ENCODE results near the gene TBC1D10B.
A peak's percentile ranks its signal among the peaks of the same experiment; 100 is the strongest.

The TBC1D10B gene

DNA sequence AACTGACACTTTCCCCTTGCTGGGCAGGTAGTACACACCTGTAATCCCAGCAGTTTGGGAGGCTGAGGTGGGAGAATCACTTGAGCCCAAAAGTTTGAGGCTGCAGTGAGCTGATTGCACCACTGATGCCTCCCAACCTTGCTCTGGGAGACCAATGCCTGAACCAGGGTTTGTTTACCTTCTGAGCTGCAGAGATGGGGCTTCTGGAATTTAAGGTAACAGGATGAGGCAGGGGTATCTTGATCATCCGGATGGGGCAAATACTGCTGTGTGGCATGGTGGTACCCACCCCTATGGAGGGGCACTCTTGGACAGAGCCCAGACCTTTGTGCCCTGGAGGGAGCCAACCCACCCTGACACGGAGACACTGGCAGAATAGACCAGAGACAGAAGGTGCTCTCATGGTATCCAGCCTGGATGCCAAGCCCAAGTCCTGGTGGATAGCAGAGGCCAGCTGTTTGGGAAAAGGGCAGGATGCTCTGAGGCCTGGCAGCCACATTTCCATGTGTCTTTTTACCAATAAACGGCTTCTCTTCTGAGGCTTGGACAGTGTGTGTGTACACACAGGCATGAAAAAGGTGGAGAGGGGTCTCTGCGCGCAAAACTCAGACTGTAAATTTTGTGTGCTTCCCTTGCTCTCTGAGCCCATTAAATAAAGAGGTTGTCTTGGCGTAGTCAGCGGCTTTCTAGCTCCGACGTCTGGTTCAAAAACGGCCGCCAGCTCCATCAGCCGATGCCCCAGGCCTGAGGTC, 29.3 kb upstream of the TBC1D10B start:
- TF ChIP-seq, protein P1, sequence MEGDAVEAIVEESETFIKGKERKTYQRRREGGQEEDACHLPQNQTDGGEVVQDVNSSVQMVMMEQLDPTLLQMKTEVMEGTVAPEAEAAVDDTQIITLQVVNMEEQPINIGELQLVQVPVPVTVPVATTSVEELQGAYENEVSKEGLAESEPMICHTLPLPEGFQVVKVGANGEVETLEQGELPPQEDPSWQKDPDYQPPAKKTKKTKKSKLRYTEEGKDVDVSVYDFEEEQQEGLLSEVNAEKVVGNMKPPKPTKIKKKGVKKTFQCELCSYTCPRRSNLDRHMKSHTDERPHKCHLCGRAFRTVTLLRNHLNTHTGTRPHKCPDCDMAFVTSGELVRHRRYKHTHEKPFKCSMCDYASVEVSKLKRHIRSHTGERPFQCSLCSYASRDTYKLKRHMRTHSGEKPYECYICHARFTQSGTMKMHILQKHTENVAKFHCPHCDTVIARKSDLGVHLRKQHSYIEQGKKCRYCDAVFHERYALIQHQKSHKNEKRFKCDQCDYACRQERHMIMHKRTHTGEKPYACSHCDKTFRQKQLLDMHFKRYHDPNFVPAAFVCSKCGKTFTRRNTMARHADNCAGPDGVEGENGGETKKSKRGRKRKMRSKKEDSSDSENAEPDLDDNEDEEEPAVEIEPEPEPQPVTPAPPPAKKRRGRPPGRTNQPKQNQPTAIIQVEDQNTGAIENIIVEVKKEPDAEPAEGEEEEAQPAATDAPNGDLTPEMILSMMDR (IDR thresholded peaks at IDR 0.05) = no peak
- TF ChIP-seq ZFX (IDR thresholded peaks at IDR 0.05; ENCODE audit: borderline replicate concordance) = no peak
- H3K27ac ChIP-seq = peak overlapping the region; percentile 91

DNA sequence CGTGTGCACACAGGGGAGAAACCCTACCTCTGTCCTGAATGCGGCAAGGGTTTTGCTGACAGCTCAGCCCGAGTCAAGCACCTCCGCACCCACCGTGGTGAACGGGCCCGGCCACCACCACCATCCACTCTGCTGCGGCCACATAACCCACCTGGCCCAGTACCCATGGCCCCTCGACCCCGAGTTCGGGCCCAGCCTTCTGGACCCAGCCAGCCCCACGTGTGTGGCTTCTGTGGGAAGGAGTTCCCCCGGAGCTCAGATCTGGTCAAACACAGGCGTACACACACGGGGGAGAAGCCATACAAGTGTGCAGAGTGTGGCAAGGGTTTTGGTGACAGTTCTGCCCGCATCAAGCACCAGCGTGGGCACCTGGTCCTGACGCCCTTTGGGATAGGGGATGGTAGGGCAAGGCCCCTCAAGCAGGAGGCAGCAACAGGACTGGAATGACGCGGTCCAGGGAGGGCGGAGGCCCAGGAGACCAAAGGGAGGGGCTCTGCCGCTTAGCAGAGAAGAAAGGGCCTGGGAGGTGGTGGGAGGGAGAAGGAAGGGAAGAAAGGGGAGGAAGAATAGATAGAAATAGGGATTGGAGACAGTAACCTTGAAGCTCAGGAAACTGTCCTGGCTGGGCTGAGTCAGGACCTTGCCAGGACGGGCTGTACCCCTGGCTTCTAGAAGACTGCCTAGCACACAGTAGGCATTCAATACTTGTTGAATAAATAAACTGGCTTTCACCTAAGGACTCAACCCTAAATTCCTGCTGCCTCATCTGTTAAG, 28.6 kb upstream of the TBC1D10B start:
- H3K27ac ChIP-seq = peak overlapping the region; percentile 91
- no peak for TF ChIP-seq ZFX (IDR thresholded peaks at IDR 0.05; ENCODE audit: borderline replicate concordance)
- TF ChIP-seq, protein P1 (IDR thresholded peaks at IDR 0.05) = no peak

DNA sequence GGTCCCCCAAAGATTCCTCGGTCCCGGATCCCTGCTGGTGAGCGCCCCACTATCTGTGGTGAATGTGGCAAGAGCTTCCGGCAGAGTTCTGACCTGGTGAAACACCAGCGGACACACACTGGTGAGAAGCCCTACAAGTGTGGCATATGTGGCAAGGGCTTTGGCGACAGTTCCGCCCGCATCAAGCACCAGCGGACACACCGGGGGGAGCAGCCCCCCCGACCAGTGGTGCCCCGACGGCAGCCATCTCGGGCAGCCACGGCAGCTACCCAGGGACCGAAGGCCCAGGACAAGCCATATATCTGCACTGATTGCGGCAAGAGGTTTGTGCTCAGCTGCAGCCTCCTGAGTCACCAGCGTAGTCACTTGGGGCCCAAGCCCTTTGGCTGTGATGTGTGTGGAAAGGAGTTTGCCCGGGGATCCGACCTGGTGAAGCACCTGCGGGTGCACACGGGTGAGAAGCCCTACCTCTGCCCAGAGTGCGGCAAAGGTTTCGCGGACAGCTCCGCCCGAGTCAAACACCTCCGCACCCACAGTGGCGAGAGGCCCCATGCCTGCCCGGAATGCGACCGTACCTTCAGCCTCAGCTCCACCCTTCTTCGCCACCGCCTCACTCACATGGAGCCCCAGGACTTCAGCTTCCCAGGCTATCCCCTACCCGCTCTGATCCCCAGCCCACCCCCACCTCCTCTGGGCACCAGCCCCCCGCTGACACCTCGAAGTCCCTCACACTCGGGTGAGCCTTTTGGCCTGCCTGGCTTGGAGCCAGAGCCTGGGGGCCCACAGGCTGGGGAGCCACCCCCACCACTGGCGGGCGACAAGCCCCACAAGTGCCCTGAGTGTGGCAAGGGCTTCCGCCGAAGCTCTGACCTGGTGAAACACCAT, 27.7 kb upstream of the TBC1D10B start:
- TF ChIP-seq ZFX (IDR thresholded peaks at IDR 0.05; ENCODE audit: borderline replicate concordance) = no peak
- TF ChIP-seq, protein P1 (IDR thresholded peaks at IDR 0.05) = no peak
- H3K27ac ChIP-seq = peak overlapping the region; percentile 97

DNA sequence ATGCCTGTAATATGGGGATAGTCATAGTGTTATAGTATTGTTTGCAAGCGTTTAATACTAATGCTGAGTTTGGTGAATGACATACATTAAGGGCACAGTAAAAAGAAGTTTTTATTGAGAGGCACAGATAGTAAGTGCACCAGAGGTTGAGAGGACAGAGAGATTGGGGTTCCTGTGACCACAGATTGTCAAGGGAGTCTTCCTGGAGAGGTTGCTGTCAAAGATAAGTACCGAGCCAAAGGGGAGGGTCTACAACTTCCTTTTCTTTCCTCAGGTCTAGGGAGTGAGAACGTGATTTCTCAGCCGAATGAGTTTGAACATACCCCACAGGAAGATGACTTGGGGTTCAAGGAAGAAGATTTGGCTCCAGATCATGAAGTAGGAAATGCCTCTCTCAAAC, 26.8 kb upstream of the TBC1D10B start:
- TF ChIP-seq, protein P1 (IDR thresholded peaks at IDR 0.05) = no peak
- no peak for TF ChIP-seq ZFX (IDR thresholded peaks at IDR 0.05; ENCODE audit: borderline replicate concordance)
- peak overlapping the region; percentile 97 for H3K27ac ChIP-seq

DNA sequence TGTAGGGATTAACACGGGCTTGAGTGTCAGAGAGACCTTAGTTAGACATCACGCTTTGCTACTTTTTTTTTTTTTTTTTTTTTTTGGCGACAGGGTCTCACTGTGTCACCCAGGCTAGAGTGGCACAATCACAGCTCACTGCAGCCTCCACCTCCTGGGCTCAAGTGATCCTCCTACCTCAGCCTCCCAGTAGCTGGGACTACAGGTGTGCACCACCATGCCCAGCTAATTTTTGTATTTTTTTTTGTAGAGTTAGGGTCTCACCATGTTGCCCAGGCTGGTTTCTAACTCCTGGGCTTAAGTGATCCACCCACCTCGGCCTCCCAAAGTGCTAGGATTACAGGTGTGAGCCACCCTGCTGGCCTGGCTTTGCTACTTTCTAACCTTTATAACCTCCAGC, 26.3 kb upstream of the TBC1D10B start:
- peak overlapping the region; percentile 97 for H3K27ac ChIP-seq

DNA sequence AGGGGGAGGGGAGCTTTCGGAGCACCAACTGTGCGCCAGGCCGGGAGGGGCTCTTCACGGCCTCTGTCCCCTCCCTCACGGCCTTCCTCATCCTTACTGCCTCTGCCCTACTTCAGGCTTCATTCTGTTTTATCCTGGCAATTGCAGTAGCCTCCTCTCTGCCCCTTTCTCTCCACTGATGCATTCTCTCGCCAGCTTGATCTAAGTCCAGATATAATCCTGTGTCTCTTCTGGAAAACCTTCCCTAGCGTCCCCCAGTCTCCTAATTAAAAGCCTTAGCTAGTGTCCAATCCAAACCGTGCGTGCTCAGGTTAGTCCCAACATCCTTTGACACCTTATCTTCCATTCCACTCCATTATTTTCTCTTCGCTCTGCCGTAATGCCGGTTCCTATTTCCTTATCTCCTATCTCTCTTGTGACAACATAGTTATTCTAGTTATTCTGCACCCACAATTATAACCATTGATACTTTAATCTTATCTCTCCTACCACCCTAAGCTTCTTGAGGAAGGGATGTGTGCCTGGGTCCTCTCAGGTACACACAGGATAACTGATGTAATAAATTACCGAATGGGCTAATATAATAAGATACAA, 25.8 kb upstream of the TBC1D10B start:
- peak overlapping the region; percentile 97 for H3K27ac ChIP-seq

More for the DNA sequence above, 25.8 kb upstream of the TBC1D10B start:
- TF ChIP-seq, protein P1 (IDR thresholded peaks at IDR 0.05) = no peak
- no peak for TF ChIP-seq ZFX (IDR thresholded peaks at IDR 0.05; ENCODE audit: borderline replicate concordance)

Data from 22Rv1 (cell line).